PC-9 (cell line): ENCODE measurements around the gene SLC12A4. TPM values are rescaled to one million over a fixed set of nuclear protein-coding genes. Genes with fewer than 3 reads are reported as not detected.

Experiments used
- BruUV-seq: library from RNA; stranded (reverse); fragments of 400-500 nt; replicated peaks from 2 replicates; lab custom pipeline; 2021; lab: Mats Ljungman, UMichigan
- CTCF ChIA-PET: fragments of 300-600 bp; sonication (Branson Sonifier 250); formaldehyde crosslinking; loops from one replicate; lab custom pipeline; 2022; ENCODE audit warnings: antibody characterized with exemption; lab: Charles Lee
- POLR2A ChIA-PET: fragments of 300-600 bp; sonication (Branson Sonifier 250); formaldehyde crosslinking; loops from one replicate; lab custom pipeline; 2022; ENCODE audit warnings: antibody characterized with exemption; ENCODE audit not compliant: unreplicated experiment; lab: Charles Lee
- DNase-seq, 2 experiments: peaks; one replicate each; pipeline versions ENCODE4 v3.0.0 to v3.0.0-alpha.2; 2015 to 2022; ENCODE audit warnings: mixed read lengths in 1 of 2
- H2AFZ ChIP-seq: fragments of 200-600 bp; sonication (generic); 2 replicates; pipeline ENCODE4 v1.8.1; 2017; ENCODE audit warnings: antibody characterized with exemption
- H3F3A ChIP-seq: fragments of 200-600 bp; sonication (generic); 2 replicates; pipeline ENCODE4 v1.8.1; 2017; ENCODE audit warnings: antibody characterized with exemption, mild to moderate bottlenecking, low read depth; ENCODE audit not compliant: insufficient read depth
- H3K27ac ChIP-seq: fragments of 200-600 bp; sonication (generic); 2 replicates; pipeline ENCODE4 v1.6.1; 2016; ENCODE audit warnings: mixed run types
- H3K27me3 ChIP-seq: fragments of 200-600 bp; sonication (generic); 2 replicates; pipeline ENCODE4 v1.6.1; 2016; ENCODE audit warnings: low read depth, mixed run types; ENCODE audit not compliant: insufficient read depth
- H3K36me3 ChIP-seq: fragments of 200-600 bp; sonication (generic); 2 replicates; pipeline ENCODE4 v1.6.1; 2016; ENCODE audit warnings: low read depth, mixed run types
- H3K4me1 ChIP-seq: fragments of 200-600 bp; sonication (generic); replicated peaks from 2 replicates; pipeline ENCODE4 v1.6.1; 2016; ENCODE audit warnings: mixed run types; ENCODE audit not compliant: insufficient read depth
- H3K4me2 ChIP-seq: fragments of 200-600 bp; sonication (generic); 2 replicates; pipeline ENCODE4 v1.6.1; 2017; ENCODE audit warnings: mixed run types
- H3K4me3 ChIP-seq: fragments of 200-600 bp; sonication (generic); 2 replicates; pipeline ENCODE4 v1.6.1; 2016; ENCODE audit warnings: mixed run types
- H3K79me2 ChIP-seq: fragments of 200-600 bp; sonication (generic); 2 replicates; pipeline ENCODE4 v1.6.1; 2017; ENCODE audit warnings: low read depth, mixed run types
- H3K9me2 ChIP-seq: fragments of 200-600 bp; sonication (generic); 2 replicates; pipeline ENCODE4 v1.8.1; 2017; ENCODE audit warnings: mild to moderate bottlenecking; ENCODE audit not compliant: insufficient read depth
- H3K9me3 ChIP-seq: fragments of 200-600 bp; sonication (generic); 2 replicates; pipeline ENCODE4 v1.8.1; 2016; ENCODE audit warnings: low read depth; ENCODE audit not compliant: insufficient read depth
- H4K20me1 ChIP-seq: fragments of 200-600 bp; sonication (generic); 2 replicates; pipeline ENCODE4 v1.8.1; 2017; ENCODE audit not compliant: insufficient read depth
- CTCF ChIP-seq: fragments of 200-600 bp; sonication (generic); conservative IDR thresholded peaks from 2 replicates; pipeline ENCODE4 v1.6.1; 2017; ENCODE audit warnings: mixed run types, antibody characterized with exemption, mild to moderate bottlenecking, moderate library complexity
- EZH2 ChIP-seq: fragments of 200-600 bp; sonication (generic); IDR thresholded peaks from 2 replicates; pipeline ENCODE4 v1.8.0; 2017; ENCODE audit warnings: antibody characterized with exemption, low read depth
- intact Hi-C: fragments of 100-400 bp; cut with micrococcal nuclease; formaldehyde crosslinking; loops from one replicate; pipeline ENCODE4 v1.10.0; 2022; ENCODE audit not compliant: unreplicated experiment
- total RNA-seq: library from RNA; stranded (reverse); gene quantifications from 2 replicates; pipeline ENCODE4 v1.2.3, GENCODE V29; 2021

The SLC12A4 gene
- total RNA-seq, 1 experiment from 2014 or later: 27.0 TPM

- Histone ChIP-seq H4K20me1 (peaks cover 8% of the 10 kb centered on the region), H3K9me3 (no peaks in the 10 kb centered on the region), H3K4me2 (peak overlapping the region; percentile 91), H3F3A (peaks cover 24% of the 10 kb centered on the region), H3K27me3 (no peaks in the 10 kb centered on the region), H3K36me3 (no peaks in the 10 kb centered on the region), H3K4me1 (peaks cover 6% of the 10 kb centered on the region; the same call in 1 of the 2 replicates), H3K4me3 (peak overlapping the region; percentile 88), H3K9me2 (no peaks in the 10 kb centered on the region), H3K79me2 (peaks cover 18% of the 10 kb centered on the region), H3K27ac (peak overlapping the region; percentile 65), H2AFZ (peak overlapping the region; percentile 90)
- ChIA-PET CTCF (no interaction called here), POLR2A (interaction anchor here (0.6 kb wide), 1 partner anchor 91 kb away, joined by 7 read pairs; no protein-coding TSS in a partner anchor)
- DNase-seq: peak in 1 of 2 experiments; percentile 63
- intact Hi-C loops: loop anchor here (5.0 kb wide), 1 partner anchor 295 kb away; no protein-coding TSS in a partner anchor
- BruUV-seq: no TSS peak
- no peak for TF ChIP-seq CTCF
- no peak for TF ChIP-seq EZH2
Observed at GRCh38 chr16:67936880-67937605, 31.4 kb downstream of the SLC12A4 start.

GRCh38 chr16:67936124-67936879 is 32.1 kb downstream of the SLC12A4 start, which contains the start of gene PSMB10:
Gene PSMB10, minus strand, starts transcription at chr16:67936850. Its CDS starts 101 bp downstream, at chr16:67936749.
- Histone ChIP-seq H3K36me3 (no peaks in the 10 kb centered on the region), H2AFZ (peak within 1 kb of the TSS; percentile 90), H3K9me2 (no peaks in the 10 kb centered on the region), H3K9me3 (no peaks in the 10 kb centered on the region), H3K4me3 (peak within 1 kb of the TSS; percentile 88), H3K27me3 (no peaks in the 10 kb centered on the region), H3K79me2 (peaks cover 18% of the 10 kb centered on the region), H3K4me1 (peaks cover 6% of the 10 kb centered on the region; the same call in 1 of the 2 replicates), H3K4me2 (peak within 1 kb of the TSS; percentile 91), H3F3A (peaks cover 19% of the 10 kb centered on the region; the same call in 1 of the 2 replicates), H3K27ac (peak within 1 kb of the TSS; percentile 65), H4K20me1 (peaks cover under 1% of the 10 kb centered on the region; the same call in 1 of the 2 replicates)
- ChIA-PET POLR2A (interaction anchor here (0.6 kb wide), 2 partner anchors 90 to 690 kb away, joined by 3 to 7 read pairs; no protein-coding TSS in a partner anchor), CTCF (interaction anchor here (0.6 to 1.4 kb wide), 2 partner anchors 30 to 415 kb away, joined by 3 read pairs; no protein-coding TSS in a partner anchor)
- no peak for TF ChIP-seq EZH2
- TF ChIP-seq CTCF: no peak
- peak in 1 of 2 experiments; percentile 58 for DNase-seq
- BruUV-seq: TSS peak; percentile 67
- intact Hi-C loops: loop anchor here (5.0 kb wide), 1 partner anchor 296 kb away; no protein-coding TSS in a partner anchor
